IMR-90 (cell line): ENCODE results near the gene ATP11A. TPM values are rescaled to one million over a fixed set of nuclear protein-coding genes. Genes with fewer than 3 reads are reported as not detected.

Experiments used
- ATAC-seq: fragments of 200-7000 bp; cut with Tn5 transposase; 2 replicates; pipeline ENCODE4 v1.9.1; 2020; ENCODE audit warnings: low read depth, mild to moderate bottlenecking, moderate library complexity
- BruUV-seq: library from RNA; stranded (reverse); fragments of 400-500 nt; replicated peaks from 2 replicates; lab custom pipeline; 2021; lab: Mats Ljungman, UMichigan
- CTCF ChIA-PET: fragments of 300-600 bp; formaldehyde crosslinking; extraction: SDS; loops from one replicate; lab custom pipeline; 2021; ENCODE audit warnings: antibody characterized with exemption; lab: Yijun Ruan, JAX
- POLR2A ChIA-PET: fragments of 300-600 bp; sonication (Branson Sonifier 250); formaldehyde crosslinking; loops from one replicate; lab custom pipeline; 2022; ENCODE audit warnings: antibody characterized with exemption; ENCODE audit not compliant: unreplicated experiment; lab: Charles Lee
- DNase-seq: peaks from one replicate; pipeline ENCODE4 v3.0.0; 2013
- H2AFZ ChIP-seq: replicated peaks from 2 replicates; pipeline ENCODE3; 2013; ENCODE audit warnings: low read length, mild to moderate bottlenecking; ENCODE audit not compliant: poor library complexity
- H2AK5ac ChIP-seq: 2 replicates; pipeline ENCODE4 v1.6.1; 2013; ENCODE audit warnings: low read depth, low read length, inconsistent platforms
- H2AK9ac ChIP-seq: replicated peaks from 2 replicates; pipeline ENCODE3; 2013; ENCODE audit warnings: mild to moderate bottlenecking, low read depth, low read length, moderate library complexity; ENCODE audit not compliant: poor library complexity
- H2BK120ac ChIP-seq: 2 replicates; pipeline ENCODE4 v1.6.1; 2013; ENCODE audit warnings: low read depth, low read length, inconsistent platforms
- H2BK15ac ChIP-seq: 3 replicates; pipeline ENCODE4 v1.6.1; 2013; ENCODE audit warnings: low read depth, low read length, inconsistent platforms
- H2BK20ac ChIP-seq: 2 replicates; pipeline ENCODE4 v1.6.1; 2013; ENCODE audit warnings: low read depth, mild to moderate bottlenecking, inconsistent platforms, low read length, moderate library complexity
- H2BK5ac ChIP-seq: 2 replicates; pipeline ENCODE4 v1.6.1; 2013; ENCODE audit warnings: mild to moderate bottlenecking, low read depth, low read length, inconsistent platforms; ENCODE audit not compliant: poor library complexity, severe bottlenecking
- H3K14ac ChIP-seq: replicated peaks from 2 replicates; pipeline ENCODE4 v1.6.1; 2013; ENCODE audit warnings: low read depth, low read length, inconsistent platforms
- H3K18ac ChIP-seq: 2 replicates; pipeline ENCODE4 v1.6.1; 2013; ENCODE audit warnings: low read depth, low read length, control low read depth
- H3K23ac ChIP-seq: 2 replicates; pipeline ENCODE4 v1.6.1; 2013; ENCODE audit warnings: low read depth, low read length, inconsistent platforms
- H3K27ac ChIP-seq: 2 replicates; pipeline ENCODE4 v1.5.1; 2013; ENCODE audit warnings: mild to moderate bottlenecking, control low read depth, low read length; ENCODE audit not compliant: insufficient read depth
- H3K27me3 ChIP-seq: 2 replicates; pipeline ENCODE4 v1.6.1; 2013; ENCODE audit warnings: low read length; ENCODE audit not compliant: control insufficient read depth, insufficient read depth
- H3K36me3 ChIP-seq: 2 replicates; pipeline ENCODE4 v1.6.1; 2013; ENCODE audit warnings: low read length, mixed read lengths; ENCODE audit not compliant: control insufficient read depth, insufficient read depth
- H3K4ac ChIP-seq: 2 replicates; pipeline ENCODE4 v1.6.1; 2013; ENCODE audit warnings: low read depth, low read length, inconsistent platforms
- H3K4me1 ChIP-seq: 2 replicates; pipeline ENCODE4 v1.6.1; 2013; ENCODE audit warnings: low read length, mixed read lengths; ENCODE audit not compliant: control insufficient read depth, insufficient read depth
- H3K4me2 ChIP-seq: 2 replicates; pipeline ENCODE4 v1.6.1; 2013; ENCODE audit warnings: low read depth, mild to moderate bottlenecking, control low read depth, low read length, moderate library complexity
- H3K4me3 ChIP-seq: 2 replicates; pipeline ENCODE4 v1.5.1; 2013; ENCODE audit warnings: low read depth, mild to moderate bottlenecking, control low read depth, low read length, moderate library complexity; ENCODE audit not compliant: insufficient read depth
- H3K56ac ChIP-seq: 2 replicates; pipeline ENCODE4 v1.6.1; 2013; ENCODE audit warnings: low read length, inconsistent platforms; ENCODE audit not compliant: insufficient read depth; ENCODE audit errors: extremely low read depth
- H3K79me1 ChIP-seq, 2 experiments: 2 replicates each; pipeline ENCODE4 v1.6.1; 2013; ENCODE audit warnings: low read length in 2 of 2, inconsistent platforms in 1 of 2, low read depth in 1 of 2
- H3K9ac ChIP-seq: 2 replicates; pipeline ENCODE4 v1.6.1; 2013; ENCODE audit warnings: low read depth, low read length, control low read depth
- H3K9me1 ChIP-seq: 2 replicates; pipeline ENCODE4 v1.6.1; 2013; ENCODE audit warnings: low read length, inconsistent platforms; ENCODE audit not compliant: insufficient read depth
- H3K9me3 ChIP-seq: 2 replicates; pipeline ENCODE4 v1.6.1; 2013; ENCODE audit warnings: low read length; ENCODE audit not compliant: control insufficient read depth, insufficient read depth
- H4K20me1 ChIP-seq: 2 replicates; pipeline ENCODE4 v1.6.1; 2013; ENCODE audit warnings: low read length, inconsistent platforms; ENCODE audit not compliant: insufficient read depth
- H4K5ac ChIP-seq: 2 replicates; pipeline ENCODE4 v1.6.1; 2013; ENCODE audit warnings: mild to moderate bottlenecking, low read depth, low read length, control low read depth
- H4K8ac ChIP-seq, 2 experiments: 2 replicates each; pipeline ENCODE4 v1.6.1; 2013; ENCODE audit warnings: low read depth in 2 of 2, low read length in 2 of 2, control low read depth in 1 of 2, inconsistent platforms in 1 of 2
- H4K91ac ChIP-seq: 2 replicates; pipeline ENCODE4 v1.6.1; 2013; ENCODE audit warnings: low read depth, low read length, inconsistent platforms; ENCODE audit not compliant: insufficient read depth
- MXI1 ChIP-seq: IDR thresholded peaks from 2 replicates; pipeline ENCODE4 v1.6.1; 2012; ENCODE audit warnings: low read depth, mild to moderate bottlenecking, low read length, moderate library complexity, borderline replicate concordance
- whole genome bisulfite sequencing, 2 experiments: methylation state at CpG; one replicate each; pipeline versions ENCODE4 v1.1.5 to v1.1.7; 2013; ENCODE audit warnings: missing lambda C conversion rate in 2 of 2; ENCODE audit not compliant: insufficient read length in 1 of 2; ENCODE audit errors: extremely low coverage in 2 of 2; 5-methylcytosine and 5-hydroxymethylcytosine counted together
- dilution Hi-C: fragments of 300-500 bp; cut with HindIII; formaldehyde crosslinking; loops from one replicate; pipeline ENCODE4 v1.14.3; 2018; ENCODE audit warnings: low sequenced_read_pairs; ENCODE audit not compliant: unreplicated experiment
- in situ Hi-C: fragments of 300-500 bp; cut with MboI; formaldehyde crosslinking; loops from 3 replicates; pipeline ENCODE4 v1.14.3; 2019; ENCODE audit warnings: low sequenced_read_pairs, inconsistent platforms, mixed read lengths
- intact Hi-C: fragments of 100-400 bp; cut with micrococcal nuclease; formaldehyde crosslinking; loops from 2 replicates; pipeline ENCODE4 v1.10.0; 2022
- polyA plus RNA-seq, 3 experiments: library from polyadenylated mRNA; depleted of rRNA; stranded (reverse); fragments of >200 nt; gene quantifications; 2 replicates each; pipeline ENCODE4 v1.2.3, GENCODE V29; 2012; ENCODE audit warnings: low replicate concordance in 1 of 3
- total RNA-seq: library from RNA; depleted of rRNA; stranded (reverse); fragments of >200 nt; gene quantifications from 2 replicates; pipeline ENCODE4 v1.2.3, GENCODE V29; 2012

Gene ATP11A
- total and polyA plus RNA-seq, 2 of the 4 experiments (the other 2 are of a cell fraction): 8.4 to 12.0 TPM

DNA sequence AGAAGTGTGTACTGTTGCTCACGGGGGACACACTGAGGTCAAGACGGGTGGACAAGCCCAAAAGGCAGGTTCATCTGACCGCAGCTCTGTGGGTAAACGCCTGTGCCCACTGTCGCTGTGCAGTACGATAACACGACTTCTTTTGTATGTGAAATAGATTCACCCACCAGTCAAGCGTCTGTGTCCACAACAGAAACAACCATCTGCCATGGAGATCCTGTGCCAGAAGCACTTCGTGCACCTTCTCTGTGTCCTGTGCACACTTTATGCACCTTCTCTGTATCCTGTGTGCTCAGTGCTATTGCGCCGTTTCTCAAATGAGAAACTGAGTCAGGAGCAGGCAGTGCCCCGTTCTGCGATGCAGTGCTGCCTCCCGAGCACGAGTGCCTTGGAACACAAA lies 138.9 kb downstream of the ATP11A start:
- Histone ChIP-seq H2BK15ac (no peak overlapping the region), H4K5ac (no peak overlapping the region), H4K20me1 (peaks cover 9% of the 10 kb centered on the region; the same call in 1 of the 2 replicates), H3K4me2 (no peak overlapping the region), H2BK20ac (no peak overlapping the region), H3K9me1 (peaks cover 7% of the 10 kb centered on the region), H4K8ac (no peak overlapping the region), H3K4me3 (no peak overlapping the region), H2AK9ac (no peak overlapping the region), H3K23ac (no peak overlapping the region), H3K27me3 (no peaks in the 10 kb centered on the region), H3K4me1 (no peaks in the 10 kb centered on the region), H2BK5ac (no peak overlapping the region), H4K91ac (no peak overlapping the region), H3K27ac (no peak overlapping the region), H3K18ac (no peak overlapping the region), H2AK5ac (no peak overlapping the region), H3K79me1 (no peaks in the 10 kb centered on the region; a peak in 1 of 4 replicates), H2AFZ (no peak overlapping the region), H3K4ac (no peak overlapping the region), H3K36me3 (peaks cover 57% of the 10 kb centered on the region), H3K9me3 (no peaks in the 10 kb centered on the region), H3K14ac (no peak overlapping the region), H2BK120ac (no peak overlapping the region), H3K56ac (no peak overlapping the region), H3K9ac (no peak overlapping the region)
- CTCF ChIA-PET: no interaction called here
- DNase-seq (no peak), ATAC-seq (no peak)
- no peak for TF ChIP-seq MXI1
- BruUV-seq: no TSS peak
- in situ Hi-C loops: no loop called here
- 100% methylated on average over 6 of the region's 15 CpGs; no CpG with 5 or more reads in 1 of the 2 experiments for WGBS, 2 experiments
- dilution Hi-C loops: no loop called here
- POLR2A ChIA-PET: no interaction called here
- intact Hi-C loops: no loop called here
